CD14-positive monocyte (primary cell): Measurements from ENCODE around the gene YBX3. TPM values are rescaled to one million over a fixed set of nuclear protein-coding genes. Genes with fewer than 3 reads are reported as not detected.

Experiments used
- DNase-seq, 3 donors: peaks; one replicate each; pipeline ENCODE4 v3.0.0-alpha.2; 2011 to 2022
- H2AFZ ChIP-seq: 2 replicates; pipeline ENCODE4 v1.6.0; 2012; ENCODE audit warnings: mild to moderate bottlenecking, low read depth, low read length, inconsistent platforms; ENCODE audit not compliant: insufficient read depth, poor library complexity, severe bottlenecking
- H3K27ac ChIP-seq, 2 donors: 1 replicate in 1 of 2; 2 replicates in 1 of 2; pipeline ENCODE4 v1.5.1; 2012 to 2013; ENCODE audit warnings: low read length in 2 of 2, control low read depth in 1 of 2, inconsistent platforms in 1 of 2, low read depth in 1 of 2, mild to moderate bottlenecking in 1 of 2
- H3K27me3 ChIP-seq, 2 donors: one replicate each; pipeline versions ENCODE4 v1.6.0 to v1.6.1; 2011 to 2013; ENCODE audit warnings: low read length in 2 of 2; ENCODE audit not compliant: control insufficient read depth in 2 of 2, insufficient read depth in 2 of 2
- H3K36me3 ChIP-seq, 2 donors: replicated peaks in 1 of 2; 1 replicate in 1 of 2; 2 replicates in 1 of 2; pipeline versions ENCODE4 v1.5.1 to v1.6.1; 2012 to 2013; ENCODE audit warnings: low read length in 2 of 2, control low read depth in 1 of 2, inconsistent platforms in 1 of 2, mild to moderate bottlenecking in 1 of 2; ENCODE audit not compliant: insufficient read depth in 2 of 2, control insufficient read depth in 1 of 2
- H3K4me1 ChIP-seq, 2 donors: 1 replicate in 1 of 2; 2 replicates in 1 of 2; pipeline versions ENCODE4 v1.5.1 to v1.6.1; 2012 to 2013; ENCODE audit warnings: low read length in 2 of 2, control low read depth in 1 of 2, inconsistent platforms in 1 of 2, mild to moderate bottlenecking in 1 of 2, moderate library complexity in 1 of 2; ENCODE audit not compliant: insufficient read depth in 2 of 2, control insufficient read depth in 1 of 2
- H3K4me2 ChIP-seq: replicated peaks from 2 replicates; pipeline ENCODE3; 2012; ENCODE audit warnings: low read length, moderate library complexity, mild to moderate bottlenecking; ENCODE audit not compliant: poor library complexity, severe bottlenecking; ENCODE audit errors: extremely low read depth
- H3K4me3 ChIP-seq, 3 experiments: fragments of 200-600 bp in 1 of 3; sonication (generic) in 1 of 3; replicated peaks in 1 of 3; 1 replicate in 2 of 3; 2 replicates in 1 of 3; pipeline ENCODE4 v1.5.1; 2011 to 2013; ENCODE audit warnings: low read length in 3 of 3, mild to moderate bottlenecking in 3 of 3, control low read depth in 2 of 3, low read depth in 2 of 3, inconsistent platforms in 1 of 3, moderate library complexity in 1 of 3
- H3K79me2 ChIP-seq: 2 replicates; pipeline ENCODE4 v1.6.0; 2012; ENCODE audit warnings: mild to moderate bottlenecking, control low read depth, inconsistent platforms, low read length, moderate library complexity; ENCODE audit not compliant: insufficient read depth
- H3K9ac ChIP-seq: 2 replicates; pipeline ENCODE4 v1.6.0; 2017; ENCODE audit warnings: low read length, mild to moderate bottlenecking; ENCODE audit not compliant: insufficient read depth, poor library complexity, severe bottlenecking
- H3K9me3 ChIP-seq, 2 donors: replicated peaks in 1 of 2; 1 replicate in 1 of 2; 2 replicates in 1 of 2; pipeline versions ENCODE4 v1.5.1 to v1.6.1; 2012 to 2013; ENCODE audit warnings: low read length in 2 of 2, control low read depth in 1 of 2; ENCODE audit not compliant: control insufficient read depth in 1 of 2, insufficient read depth in 1 of 2
- H4K20me1 ChIP-seq: 2 replicates; pipeline ENCODE4 v1.6.0; 2012; ENCODE audit warnings: mild to moderate bottlenecking, low read length, control low read depth, moderate library complexity; ENCODE audit not compliant: insufficient read depth
- H3K27ac Mint-ChIP-seq, 7 donors: one replicate each; pipeline ENCODE4 v1.8.0; 2020; ENCODE audit warnings: mild to moderate bottlenecking in 7 of 7, mixed read lengths in 7 of 7, moderate library complexity in 6 of 7, inconsistent platforms in 2 of 7
- H3K27me3 Mint-ChIP-seq, 3 donors: one replicate each; pipeline ENCODE4 v1.8.0; 2021 to 2022; ENCODE audit warnings: low read depth in 3 of 3, mild to moderate bottlenecking in 3 of 3, mixed read lengths in 3 of 3, moderate library complexity in 3 of 3, inconsistent platforms in 1 of 3
- H3K36me3 Mint-ChIP-seq, 2 donors: one replicate each; pipeline ENCODE4 v1.8.0; 2020; ENCODE audit warnings: mixed read lengths in 2 of 2, inconsistent platforms in 1 of 2, mild to moderate bottlenecking in 1 of 2
- H3K4me1 Mint-ChIP-seq: one replicate; pipeline ENCODE4 v1.8.0; 2020; ENCODE audit warnings: mild to moderate bottlenecking, mixed read lengths
- H3K4me3 Mint-ChIP-seq, 2 donors: one replicate each; pipeline ENCODE4 v1.8.0; 2020; ENCODE audit warnings: mild to moderate bottlenecking in 2 of 2, mixed read lengths in 2 of 2, moderate library complexity in 1 of 2
- H3K9me3 Mint-ChIP-seq, 7 donors: one replicate each; pipeline ENCODE4 v1.8.0; 2020 to 2022; ENCODE audit warnings: mixed read lengths in 7 of 7, mild to moderate bottlenecking in 6 of 7, moderate library complexity in 6 of 7, inconsistent platforms in 2 of 7
- CTCF ChIP-seq: fragments of 200-600 bp; IDR thresholded peaks from one replicate; pipeline ENCODE4 v1.8.0; 2022; ENCODE audit warnings: antibody characterized with exemption, mild to moderate bottlenecking
- WGBS: methylation state at CpG from one replicate; pipeline ENCODE4 v1.1.5; 2013; ENCODE audit warnings: missing lambda C conversion rate; ENCODE audit not compliant: insufficient coverage; 5-methylcytosine and 5-hydroxymethylcytosine counted together
- intact Hi-C, 2 donors: fragments of 100-400 bp; cut with micrococcal nuclease; formaldehyde crosslinking; loops; one replicate each; pipeline versions ENCODE4 v1.15.0 to v1.15.1; 2023
- polyA plus RNA-seq, 3 donors: library from polyadenylated mRNA; depleted of rRNA in 1 of 3; unstranded in 2 of 3; stranded (reverse) in 1 of 3; fragments of 300-500 nt in 2 of 3; fragments of >200 nt in 1 of 3; fragmentation: Illumina TruSeq in 2 of 3; gene quantifications; 1 replicate in 2 of 3; 2 replicates in 1 of 3; pipeline ENCODE4 v1.2.3, GENCODE V29; 2012 to 2021

Gene YBX3
- polyA plus RNA-seq, 3 donors: 104 to 203 (median 131) TPM

DNA sequence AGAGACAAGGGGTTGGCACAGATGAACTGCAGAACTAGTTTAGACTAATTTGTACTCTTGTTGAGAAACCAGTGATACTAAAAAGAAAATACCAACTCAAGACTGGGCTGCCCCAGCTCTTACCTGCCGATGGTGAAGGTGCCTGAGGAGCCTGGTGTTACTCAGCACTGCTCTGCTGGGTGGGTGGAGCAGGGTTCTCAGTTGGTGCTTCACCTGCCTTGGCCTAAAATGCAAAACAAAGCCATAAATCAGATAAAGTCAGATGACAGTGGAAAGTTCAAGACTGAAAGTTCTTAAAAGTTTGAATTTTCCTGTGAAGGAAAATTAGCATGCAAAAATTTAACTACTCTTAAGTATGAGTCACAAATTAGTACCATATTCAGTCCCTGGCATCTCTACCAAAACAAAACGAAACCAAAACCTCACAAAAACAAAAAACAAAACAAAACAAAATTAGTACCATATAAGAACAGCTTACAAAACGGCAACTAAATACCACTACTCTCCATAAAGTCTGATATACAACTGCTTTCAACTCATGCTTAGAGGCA, 21.9 kb downstream of the YBX3 start:
- no peak overlapping the region for H3K4me3 Mint-ChIP-seq
- H3K4me1 Mint-ChIP-seq: no peaks in the 10 kb centered on the region
- Histone ChIP-seq H4K20me1 (peaks cover 10% of the 10 kb centered on the region), H3K4me2 (no peak overlapping the region), H3K4me1 (no peaks in the 10 kb centered on the region), H3K9me3 (no peaks in the 10 kb centered on the region), H3K79me2 (no peaks in the 10 kb centered on the region), H3K36me3 (peaks cover 81 to 88% of the 10 kb centered on the region in 2 donors), H3K27me3 (no peaks in the 10 kb centered on the region), H3K4me3 (no peak overlapping the region), H2AFZ (no peak overlapping the region), H3K9ac (no peak overlapping the region), H3K27ac (no peak overlapping the region)
- 83% methylated on average over 1 of the region's 3 CpGs for WGBS
- H3K9me3 Mint-ChIP-seq: peaks cover 0 to 3% (median 0%) of the 10 kb centered on the region in 7 donors
- peaks cover 0 to 2% (median 0%) of the 10 kb centered on the region in 3 donors for H3K27me3 Mint-ChIP-seq
- no peak for DNase-seq
- peak overlapping the region in 6 of 7 donors; percentile 10 to 66 (median 44) for H3K27ac Mint-ChIP-seq
- peaks cover 62 to 87% of the 10 kb centered on the region in 2 donors for H3K36me3 Mint-ChIP-seq
- intact Hi-C loops: no loop called here
- TF ChIP-seq CTCF: no peak

DNA sequence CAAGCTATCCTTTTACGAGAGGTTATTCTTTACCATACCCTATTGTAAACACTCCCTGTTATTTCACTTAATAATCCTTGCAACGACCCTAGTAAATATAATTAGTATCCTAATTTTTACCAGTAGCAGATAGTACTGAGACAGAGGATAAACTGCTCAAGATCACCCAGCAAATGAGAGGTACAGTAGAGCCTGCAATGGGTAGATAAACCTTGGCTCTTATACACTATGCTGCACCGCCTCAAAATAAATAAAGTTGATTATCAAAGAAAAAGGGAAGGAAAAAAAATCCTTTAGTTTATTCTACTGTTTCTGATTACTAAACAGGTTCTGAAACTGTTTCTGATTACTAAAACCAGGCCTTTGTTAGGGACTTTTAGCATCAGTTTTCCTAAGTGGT, 22.5 kb downstream of the YBX3 start:
- intact Hi-C loops: no loop called here
- Mint-ChIP-seq H3K27ac (peak overlapping the region in 1 of 7 donors; percentile 13), H3K9me3 (peaks cover 0 to 3% (median 0%) of the 10 kb centered on the region in 7 donors), H3K27me3 (peaks cover 0 to 2% (median 0%) of the 10 kb centered on the region in 3 donors), H3K4me1 (no peaks in the 10 kb centered on the region), H3K36me3 (peaks cover 60 to 85% of the 10 kb centered on the region in 2 donors), H3K4me3 (no peak overlapping the region)
- H3K36me3 ChIP-seq: peaks cover 75 to 82% of the 10 kb centered on the region in 2 donors
- H3K79me2 ChIP-seq: no peaks in the 10 kb centered on the region
- H3K9ac ChIP-seq: no peak overlapping the region
- H3K4me1 ChIP-seq: no peaks in the 10 kb centered on the region
- H3K27me3 ChIP-seq: no peaks in the 10 kb centered on the region
- peaks cover 5% of the 10 kb centered on the region for H4K20me1 ChIP-seq
- no CpG with 5 or more reads among the region's 3 CpGs for WGBS
- DNase-seq: no peak
- no peak overlapping the region for H3K4me3 ChIP-seq
- H3K27ac ChIP-seq: no peak overlapping the region
- no peak for TF ChIP-seq CTCF
- no peak overlapping the region for H3K4me2 ChIP-seq
- no peak overlapping the region for H2AFZ ChIP-seq
- H3K9me3 ChIP-seq: no peaks in the 10 kb centered on the region
